NCI-H1436 treated with DMSO at 0.1 percent for 48 hours (cell line): ENCODE data around the gene TMEM198.

Experiments
- DNase-seq: peaks from one replicate; lab custom pipeline; 2025; lab: John Stamatoyannopoulos, UW

The TMEM198 gene

GRCh38 chr2:219545295-219545942, 1.6 kb downstream of the TMEM198 start:
- DNase-seq, result no peak

- no peak for DNase-seq
These were observed 2.1 kb downstream of the TMEM198 start for GRCh38 chr2:219545943-219546352.

- DNase-seq, result no peak
These were observed 3.8 kb downstream of the TMEM198 start for GRCh38 chr2:219547621-219548020.

- no peak for DNase-seq
These were observed 5.2 kb downstream of the TMEM198 start for GRCh38 chr2:219548990-219549389.

GRCh38 chr2:219549619-219550018, 5.8 kb downstream of the TMEM198 start:
- DNase-seq, result no peak

- no peak for DNase-seq
These were observed 7.9 kb downstream of the TMEM198 start for GRCh38 chr2:219551441-219552381.

GRCh38 chr2:219552382-219553167, 8.7 kb downstream of the TMEM198 start:
- no peak for DNase-seq

- DNase-seq, result no peak
These were observed 9.3 kb downstream of the TMEM198 start for GRCh38 chr2:219553168-219553417.

GRCh38 chr2:219553463-219553963, 9.7 kb downstream of the TMEM198 start:
- no peak for DNase-seq

- no peak for DNase-seq
These were observed 10.5 kb downstream of the TMEM198 start for GRCh38 chr2:219554350-219554749.

- no peak for DNase-seq
These were observed 12.1 kb downstream of the TMEM198 start for GRCh38 chr2:219555956-219556355.

- no peak for DNase-seq
These were observed 12.6 kb downstream of the TMEM198 start for GRCh38 chr2:219556413-219556812.

- DNase-seq, result no peak
These were observed 13.5 kb downstream of the TMEM198 start for GRCh38 chr2:219557320-219557719.

GRCh38 chr2:219557791-219558785, 14.3 kb downstream of the TMEM198 start:
- DNase-seq, result no peak

GRCh38 chr2:219559156-219559915, 15.5 kb downstream of the TMEM198 start:
- no peak for DNase-seq

- no peak for DNase-seq
These were observed 16.4 kb downstream of the TMEM198 start for GRCh38 chr2:219560037-219560892.

- no peak for DNase-seq
These were observed 17.0 kb downstream of the TMEM198 start for GRCh38 chr2:219560893-219561178.

GRCh38 chr2:219561179-219562048, 17.6 kb downstream of the TMEM198 start:
- DNase-seq, result no peak
